Endothelial cell of umbilical vein (primary cell): ENCODE measurements around the gene TRPC4AP. TPM values are rescaled to one million over a fixed set of nuclear protein-coding genes. Genes with fewer than 3 reads are reported as not detected.

Experiments
- BruUV-seq: library from RNA; stranded (reverse); fragments of 400-500 nt; replicated peaks from 2 replicates; lab custom pipeline; 2021; lab: Mats Ljungman, UMichigan
- CTCF ChIA-PET: fragments of 300-600, 350-600 bp; sonication (Branson Sonifier 250); formaldehyde crosslinking; loops from one replicate; lab custom pipeline; 2021; ENCODE audit warnings: antibody characterized with exemption, inconsistent platforms; lab: Charles Lee
- POLR2A ChIA-PET: fragments of 300-600, 350-600 bp; sonication (Branson Sonifier 250); formaldehyde crosslinking; loops from one replicate; lab custom pipeline; 2021; ENCODE audit warnings: antibody characterized with exemption, inconsistent platforms; lab: Charles Lee
- DNase-seq: peaks from one replicate; pipeline ENCODE4 v3.0.0-alpha.2; 2011; ENCODE audit warnings: low read depth, low spot score
- FAIRE-seq: peaks from 2 replicates; lab custom pipeline; 2011; peaks lifted over from hg19 to GRCh38; lab: Jason Lieb, UNC
- H2AFZ ChIP-seq: 2 replicates; pipeline ENCODE4 v1.6.0; 2012; ENCODE audit warnings: low read depth, low read length, control low read depth, inconsistent platforms
- H3K27ac ChIP-seq: 2 replicates; pipeline ENCODE4 v1.5.1; 2011; ENCODE audit warnings: low read depth, mild to moderate bottlenecking, control low read depth, low read length, moderate library complexity; ENCODE audit not compliant: insufficient read depth
- H3K27me3 ChIP-seq, 2 experiments: 2 replicates each; pipeline versions ENCODE4 v1.6.0 to v1.6.1; 2011; ENCODE audit warnings: low read length in 2 of 2, mixed read lengths in 1 of 2; ENCODE audit not compliant: control insufficient read depth in 2 of 2, insufficient read depth in 2 of 2
- H3K36me3 ChIP-seq, 2 experiments: 2 replicates in 1 of 2; 3 replicates in 1 of 2; pipeline ENCODE4 v1.5.1; 2011; ENCODE audit warnings: low read length in 2 of 2, mild to moderate bottlenecking in 1 of 2, moderate library complexity in 1 of 2; ENCODE audit not compliant: control insufficient read depth in 2 of 2, insufficient read depth in 2 of 2; ENCODE audit errors: extremely low read depth in 1 of 2
- H3K4me1 ChIP-seq: 3 replicates; pipeline ENCODE4 v1.5.1; 2011; ENCODE audit warnings: mild to moderate bottlenecking, low read length; ENCODE audit not compliant: control insufficient read depth, insufficient read depth; ENCODE audit errors: extremely low read depth
- H3K4me2 ChIP-seq: 2 replicates; pipeline ENCODE4 v1.6.1; 2011; ENCODE audit warnings: low read length, control low read depth, mixed read lengths; ENCODE audit not compliant: insufficient read depth
- H3K4me3 ChIP-seq, 3 experiments: fragments of 200-600 bp in 1 of 3; sonication (generic), shearing (Covaris generic) in 1 of 3; replicated peaks in 1 of 3; 2 replicates each; pipeline ENCODE4 v1.5.1; 2011 to 2016; ENCODE audit warnings: control low read depth in 3 of 3, low read length in 3 of 3, mild to moderate bottlenecking in 2 of 3, inconsistent platforms in 1 of 3, low read depth in 1 of 3, moderate library complexity in 1 of 3; ENCODE audit not compliant: insufficient read depth in 1 of 3
- H3K79me2 ChIP-seq: 2 replicates; pipeline ENCODE4 v1.6.0; 2012; ENCODE audit warnings: low read length, inconsistent platforms; ENCODE audit not compliant: control insufficient read depth, insufficient read depth
- H3K9ac ChIP-seq: replicated peaks from 2 replicates; pipeline ENCODE3; 2011; ENCODE audit warnings: low read length, control low read depth; ENCODE audit not compliant: insufficient read depth; ENCODE audit errors: extremely low read depth
- H3K9me1 ChIP-seq: replicated peaks from 3 replicates; pipeline ENCODE4 v1.6.0; 2011; ENCODE audit warnings: mild to moderate bottlenecking, low read length; ENCODE audit not compliant: control insufficient read depth, insufficient read depth; ENCODE audit errors: extremely low read depth
- H3K9me3 ChIP-seq: replicated peaks from 2 replicates; pipeline ENCODE4 v1.5.1; 2012; ENCODE audit warnings: low read length, inconsistent platforms; ENCODE audit not compliant: control insufficient read depth, insufficient read depth
- H4K20me1 ChIP-seq: replicated peaks from 2 replicates; pipeline ENCODE3; 2011; ENCODE audit warnings: mild to moderate bottlenecking, low read length; ENCODE audit not compliant: control insufficient read depth, insufficient read depth; ENCODE audit errors: extremely low read depth
- EZH2 ChIP-seq: IDR thresholded peaks from 2 replicates; pipeline ENCODE4 v1.6.1; 2012; ENCODE audit warnings: borderline replicate concordance, low read depth, mild to moderate bottlenecking, moderate library complexity, low read length, inconsistent platforms; ENCODE audit not compliant: severe bottlenecking
- FOS ChIP-seq: IDR thresholded peaks from 2 replicates; pipeline ENCODE4 v1.6.1; 2011; ENCODE audit warnings: mild to moderate bottlenecking, low read length, moderate library complexity, borderline replicate concordance; ENCODE audit not compliant: insufficient read depth
- GATA2 ChIP-seq: IDR thresholded peaks from 2 replicates; pipeline ENCODE4 v1.7.0; 2011; ENCODE audit warnings: low read depth, mild to moderate bottlenecking, moderate library complexity, mixed read lengths, low read length; ENCODE audit not compliant: insufficient read length, insufficient read depth
- JUN ChIP-seq: IDR thresholded peaks from 2 replicates; pipeline ENCODE4 v1.6.1; 2011; ENCODE audit warnings: borderline replicate concordance, low read depth; ENCODE audit not compliant: insufficient read length, insufficient read depth
- MYC ChIP-seq: IDR thresholded peaks from one replicate; pipeline ENCODE4 v1.6.1; 2011; ENCODE audit warnings: mild to moderate bottlenecking, low read depth, low read length
- POLR2A ChIP-seq: IDR thresholded peaks from 2 replicates; pipeline ENCODE4 v1.6.1; 2012; ENCODE audit warnings: low read depth, mild to moderate bottlenecking, control low read depth, low read length
- POLR2AphosphoS5 ChIP-seq: IDR thresholded peaks from 2 replicates; pipeline ENCODE4 v1.6.1; 2012; ENCODE audit warnings: low read depth, mild to moderate bottlenecking, control low read depth, low read length, moderate library complexity; ENCODE audit not compliant: insufficient read depth
- dilution Hi-C: fragments of 300-500 bp; cut with MboI; formaldehyde crosslinking; loops from one replicate; pipeline ENCODE4 v1.15.0; 2019; ENCODE audit warnings: low sequenced_read_pairs; ENCODE audit not compliant: extremely low pct_ligation_motif_present
- intact Hi-C: fragments of 100-400 bp; cut with micrococcal nuclease; formaldehyde crosslinking; loops from one replicate; pipeline ENCODE4 v1.10.0; 2022
- polyA plus RNA-seq, 4 experiments: library from polyadenylated mRNA; depleted of rRNA in 3 of 4; stranded (reverse) in 3 of 4; unstranded in 1 of 4; fragments of >200 nt; gene quantifications; 2 replicates each; pipeline versions ENCODE4 v1.2.1 to v1.2.3, GENCODE V29; 2011 to 2012; ENCODE audit warnings: missing spikeins in 1 of 4
- total RNA-seq: library from RNA; stranded (reverse); gene quantifications from 2 replicates; pipeline ENCODE4 v1.2.3, GENCODE V29; 2021
- TF ChIP-seq, protein P1 (sequence below), 2 donors: IDR thresholded peaks; 1 replicate in 1 of 2; 2 replicates in 1 of 2; pipeline ENCODE4 v1.5.1; 2011; ENCODE audit warnings: low read length in 2 of 2, mild to moderate bottlenecking in 2 of 2, moderate library complexity in 2 of 2, control low read depth in 1 of 2, inconsistent platforms in 1 of 2, low read depth in 1 of 2; ENCODE audit not compliant: insufficient read depth in 1 of 2; ENCODE audit errors: extremely low read depth in 1 of 2
- TF ChIP-seq, protein P2 (sequence below): IDR thresholded peaks from 2 replicates; pipeline ENCODE4 v1.6.1; 2011; ENCODE audit not compliant: insufficient read depth, insufficient read length

TRPC4AP gene
- total and polyA plus RNA-seq, 2 donors (not counting 3 experiments of a cell fraction or from before 2014, with no cell fraction given), result 89.0 to 103 TPM

DNA sequence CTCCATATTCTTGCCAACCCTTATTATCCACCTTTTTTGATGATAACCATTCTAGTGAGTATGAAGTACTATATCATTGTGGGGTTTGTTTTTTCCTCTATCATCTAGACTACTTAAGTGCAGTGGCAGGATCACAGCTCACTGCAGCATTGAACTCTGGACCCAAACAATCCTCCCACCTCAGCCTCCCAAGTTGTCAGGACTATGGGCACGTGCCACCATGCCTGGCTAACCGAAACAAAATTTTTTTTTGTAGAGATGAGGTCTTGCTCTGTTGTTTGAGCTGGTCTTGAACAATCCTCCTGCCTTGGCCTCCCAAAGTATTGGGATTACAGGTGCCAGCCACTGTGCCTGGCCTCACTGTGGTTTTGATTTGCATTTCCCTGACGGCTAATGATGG is 67.5 kb downstream of the TRPC4AP start:
- intact Hi-C loops, result no loop called here
- DNase-seq (no peak), FAIRE-seq (no peak)
- Histone ChIP-seq H3K36me3 (peaks cover 3 to 22% of the 10 kb centered on the region in 2 experiments), H3K4me2 (no peak overlapping the region), H4K20me1 (no peaks in the 10 kb centered on the region), H3K4me3 (no peak overlapping the region), H3K79me2 (no peaks in the 10 kb centered on the region), H3K4me1 (peaks cover 17% of the 10 kb centered on the region), H3K9me1 (no peaks in the 10 kb centered on the region), H3K9ac (no peak overlapping the region), H2AFZ (no peak overlapping the region), H3K9me3 (no peaks in the 10 kb centered on the region), H3K27ac (no peak overlapping the region), H3K27me3 (no peaks in the 10 kb centered on the region)
- dilution Hi-C loops, result no loop called here
- TF ChIP-seq, protein P1, sequence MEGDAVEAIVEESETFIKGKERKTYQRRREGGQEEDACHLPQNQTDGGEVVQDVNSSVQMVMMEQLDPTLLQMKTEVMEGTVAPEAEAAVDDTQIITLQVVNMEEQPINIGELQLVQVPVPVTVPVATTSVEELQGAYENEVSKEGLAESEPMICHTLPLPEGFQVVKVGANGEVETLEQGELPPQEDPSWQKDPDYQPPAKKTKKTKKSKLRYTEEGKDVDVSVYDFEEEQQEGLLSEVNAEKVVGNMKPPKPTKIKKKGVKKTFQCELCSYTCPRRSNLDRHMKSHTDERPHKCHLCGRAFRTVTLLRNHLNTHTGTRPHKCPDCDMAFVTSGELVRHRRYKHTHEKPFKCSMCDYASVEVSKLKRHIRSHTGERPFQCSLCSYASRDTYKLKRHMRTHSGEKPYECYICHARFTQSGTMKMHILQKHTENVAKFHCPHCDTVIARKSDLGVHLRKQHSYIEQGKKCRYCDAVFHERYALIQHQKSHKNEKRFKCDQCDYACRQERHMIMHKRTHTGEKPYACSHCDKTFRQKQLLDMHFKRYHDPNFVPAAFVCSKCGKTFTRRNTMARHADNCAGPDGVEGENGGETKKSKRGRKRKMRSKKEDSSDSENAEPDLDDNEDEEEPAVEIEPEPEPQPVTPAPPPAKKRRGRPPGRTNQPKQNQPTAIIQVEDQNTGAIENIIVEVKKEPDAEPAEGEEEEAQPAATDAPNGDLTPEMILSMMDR (IDR thresholded peaks at IDR 0.05; ENCODE audit: extremely low read depth in 1 of 2, insufficient read depth in 1 of 2, low read depth in 1 of 2, low read length in 2 of 2), result no peak
- TF ChIP-seq MYC (no peak), FOS (no peak), JUN (no peak), POLR2AphosphoS5 (no peak), EZH2 (no peak), POLR2A (no peak), GATA2 (no peak)
- TF ChIP-seq, protein P2, sequence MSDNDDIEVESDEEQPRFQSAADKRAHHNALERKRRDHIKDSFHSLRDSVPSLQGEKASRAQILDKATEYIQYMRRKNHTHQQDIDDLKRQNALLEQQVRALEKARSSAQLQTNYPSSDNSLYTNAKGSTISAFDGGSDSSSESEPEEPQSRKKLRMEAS, result no peak
- POLR2A ChIA-PET, result no interaction called here
- no TSS peak for BruUV-seq
- CTCF ChIA-PET, result no interaction called here
